PC-3 (cell line): Measurements from ENCODE around the gene UACA. TPM values are rescaled to one million over a fixed set of nuclear protein-coding genes. Genes with fewer than 3 reads are reported as not detected.

Experiments
- ATAC-seq: fragments of 200-7000 bp; cut with Tn5 transposase; 2 replicates; pipeline ENCODE4 v1.9.1; 2020; ENCODE audit warnings: mild to moderate bottlenecking, moderate library complexity
- BruUV-seq: library from RNA; stranded (reverse); fragments of 400-500 nt; replicated peaks from 2 replicates; lab custom pipeline; 2021; lab: Mats Ljungman, UMichigan
- CTCF ChIA-PET: fragments of 300-600 bp; sonication (Branson Sonifier 250); formaldehyde crosslinking; loops from one replicate; lab custom pipeline; 2022; ENCODE audit warnings: antibody characterized with exemption; lab: Charles Lee
- POLR2A ChIA-PET: fragments of 300-600 bp; sonication (Branson Sonifier 250); formaldehyde crosslinking; loops from one replicate; lab custom pipeline; 2022; ENCODE audit warnings: antibody characterized with exemption; ENCODE audit not compliant: unreplicated experiment; lab: Charles Lee
- DNase-seq: peaks from one replicate; pipeline ENCODE4 v3.0.0-alpha.2; 2015
- H2AFZ ChIP-seq: fragments of 300-600 bp; sonication (generic); 2 replicates; pipeline ENCODE4 v1.6.0; 2016; ENCODE audit warnings: antibody characterized with exemption, low read length
- H3F3A ChIP-seq: fragments of 300-600 bp; sonication (generic); one replicate; pipeline ENCODE4 v1.6.0; 2017; ENCODE audit warnings: antibody characterized with exemption, low read length, control low read depth, mild to moderate bottlenecking; ENCODE audit not compliant: unreplicated experiment
- H3K27ac ChIP-seq: fragments of 300-600 bp; sonication (generic); 2 replicates; pipeline ENCODE4 v1.5.1; 2016; ENCODE audit warnings: mild to moderate bottlenecking, low read length
- H3K27me3 ChIP-seq: fragments of 300-600 bp; sonication (generic); 2 replicates; pipeline ENCODE4 v1.6.1; 2016; ENCODE audit warnings: low read length, mixed read lengths
- H3K36me3 ChIP-seq: fragments of 300-600 bp; sonication (generic); 2 replicates; pipeline ENCODE4 v1.6.1; 2016; ENCODE audit warnings: low read depth, mixed run types, low read length, mixed read lengths
- H3K4me1 ChIP-seq: fragments of 300-600 bp; sonication (generic); 2 replicates; pipeline ENCODE4 v1.5.1; 2016; ENCODE audit warnings: low read length; ENCODE audit not compliant: insufficient read depth
- H3K4me2 ChIP-seq: fragments of 300-600 bp; sonication (generic); 2 replicates; pipeline ENCODE4 v1.6.0; 2016; ENCODE audit warnings: low read length
- H3K4me3 ChIP-seq: fragments of 300-600 bp; sonication (generic); 2 replicates; pipeline ENCODE4 v1.5.1; 2016; ENCODE audit warnings: mild to moderate bottlenecking, low read length, mixed read lengths
- H3K79me2 ChIP-seq: fragments of 300-600 bp; sonication (generic); 2 replicates; pipeline ENCODE4 v1.6.1; 2017; ENCODE audit warnings: low read length, mixed read lengths
- H3K9ac ChIP-seq: fragments of 300-600 bp; sonication (generic); 2 replicates; pipeline ENCODE4 v1.6.0; 2016; ENCODE audit warnings: mild to moderate bottlenecking, low read length
- H3K9me2 ChIP-seq: fragments of 300-600 bp; sonication (generic); replicated peaks from 2 replicates; pipeline ENCODE4 v1.6.1; 2016; ENCODE audit warnings: mixed run types, low read length, mixed read lengths
- H3K9me3 ChIP-seq: fragments of 300-600 bp; sonication (generic); 2 replicates; pipeline ENCODE4 v1.6.1; 2016; ENCODE audit warnings: low read length, mixed read lengths
- H4K20me1 ChIP-seq: fragments of 300-600 bp; sonication (generic); 2 replicates; pipeline ENCODE4 v1.6.1; 2016; ENCODE audit warnings: low read length, mixed read lengths
- EZH2 ChIP-seq: fragments of 300-600 bp; sonication (generic); IDR thresholded peaks from one replicate; pipeline ENCODE4 v1.6.1; 2017; ENCODE audit warnings: antibody characterized with exemption, mild to moderate bottlenecking, low read length; ENCODE audit not compliant: unreplicated experiment
- EZH2phosphoT487 ChIP-seq: fragments of 300-600 bp; sonication (generic); IDR thresholded peaks from 2 replicates; pipeline ENCODE4 v1.6.1; 2018; ENCODE audit warnings: mild to moderate bottlenecking, antibody characterized with exemption, low read length, borderline replicate concordance
- intact Hi-C: fragments of 100-400 bp; cut with micrococcal nuclease; formaldehyde crosslinking; loops from 2 replicates; pipeline ENCODE4 v1.9.0; 2023
- total RNA-seq: library from RNA; depleted of rRNA; stranded (reverse); fragments of >200 nt; gene quantifications from 2 replicates; pipeline ENCODE4 v1.2.3, GENCODE V29; 2014
- TF ChIP-seq, protein P1 (sequence below): fragments of 300-600 bp; sonication (generic); conservative IDR thresholded peaks from 2 replicates; pipeline ENCODE4 v1.5.1; 2017; ENCODE audit warnings: antibody characterized with exemption, low read depth, mild to moderate bottlenecking, low read length

The UACA gene
- total RNA-seq, 1 experiment from 2014 or later, result 21.7 TPM

DNA sequence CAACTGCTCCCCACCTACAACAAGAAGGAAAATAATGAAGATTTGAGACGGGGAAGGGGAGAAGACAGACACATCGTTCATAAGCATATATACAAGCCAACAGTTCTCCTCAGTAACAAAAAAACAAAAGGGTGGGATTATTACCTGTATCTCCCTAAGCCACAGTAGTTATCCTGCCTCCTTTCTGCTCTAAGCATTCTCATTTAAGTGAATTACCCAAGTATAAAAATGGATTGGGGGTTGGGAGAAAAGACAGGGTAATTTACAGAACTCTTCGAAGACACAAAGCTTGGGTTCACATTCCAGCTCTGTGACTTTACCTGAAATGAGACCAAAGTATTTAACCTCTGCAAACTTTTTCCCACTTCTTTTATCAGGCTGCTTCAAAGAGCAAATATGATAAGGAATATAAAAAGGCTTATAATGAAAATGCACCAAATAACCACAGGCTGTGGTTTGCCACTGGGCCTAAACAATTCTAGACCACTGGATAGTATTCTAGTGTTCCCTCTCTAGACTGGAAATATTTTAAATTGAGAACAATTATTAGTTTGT lies 64.4 kb downstream of the UACA start:
- peaks cover 15% of the 10 kb centered on the region for H3K36me3 ChIP-seq
- DNase-seq, result no peak
- H3F3A ChIP-seq, result peaks cover 15% of the 10 kb centered on the region
- ChIA-PET POLR2A (no interaction called here), CTCF (no interaction called here)
- H2AFZ ChIP-seq, result no peak overlapping the region
- TF ChIP-seq EZH2phosphoT487 (no peak), EZH2 (no peak)
- TF ChIP-seq, protein P1, sequence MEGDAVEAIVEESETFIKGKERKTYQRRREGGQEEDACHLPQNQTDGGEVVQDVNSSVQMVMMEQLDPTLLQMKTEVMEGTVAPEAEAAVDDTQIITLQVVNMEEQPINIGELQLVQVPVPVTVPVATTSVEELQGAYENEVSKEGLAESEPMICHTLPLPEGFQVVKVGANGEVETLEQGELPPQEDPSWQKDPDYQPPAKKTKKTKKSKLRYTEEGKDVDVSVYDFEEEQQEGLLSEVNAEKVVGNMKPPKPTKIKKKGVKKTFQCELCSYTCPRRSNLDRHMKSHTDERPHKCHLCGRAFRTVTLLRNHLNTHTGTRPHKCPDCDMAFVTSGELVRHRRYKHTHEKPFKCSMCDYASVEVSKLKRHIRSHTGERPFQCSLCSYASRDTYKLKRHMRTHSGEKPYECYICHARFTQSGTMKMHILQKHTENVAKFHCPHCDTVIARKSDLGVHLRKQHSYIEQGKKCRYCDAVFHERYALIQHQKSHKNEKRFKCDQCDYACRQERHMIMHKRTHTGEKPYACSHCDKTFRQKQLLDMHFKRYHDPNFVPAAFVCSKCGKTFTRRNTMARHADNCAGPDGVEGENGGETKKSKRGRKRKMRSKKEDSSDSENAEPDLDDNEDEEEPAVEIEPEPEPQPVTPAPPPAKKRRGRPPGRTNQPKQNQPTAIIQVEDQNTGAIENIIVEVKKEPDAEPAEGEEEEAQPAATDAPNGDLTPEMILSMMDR, result no peak
- no peaks in the 10 kb centered on the region for H3K9me3 ChIP-seq
- H3K9ac ChIP-seq, result no peak overlapping the region
- H3K27ac ChIP-seq, result no peak overlapping the region
- peaks cover 35% of the 10 kb centered on the region for H3K79me2 ChIP-seq
- no peak overlapping the region for H3K4me3 ChIP-seq
- intact Hi-C loops, result no loop called here
- ATAC-seq, result no peak
- no peaks in the 10 kb centered on the region for H4K20me1 ChIP-seq
- peaks cover 52% of the 10 kb centered on the region for H3K4me1 ChIP-seq
- no peak overlapping the region for H3K4me2 ChIP-seq
- H3K9me2 ChIP-seq, result no peaks in the 10 kb centered on the region
- no TSS peak for BruUV-seq
- no peaks in the 10 kb centered on the region for H3K27me3 ChIP-seq

DNA sequence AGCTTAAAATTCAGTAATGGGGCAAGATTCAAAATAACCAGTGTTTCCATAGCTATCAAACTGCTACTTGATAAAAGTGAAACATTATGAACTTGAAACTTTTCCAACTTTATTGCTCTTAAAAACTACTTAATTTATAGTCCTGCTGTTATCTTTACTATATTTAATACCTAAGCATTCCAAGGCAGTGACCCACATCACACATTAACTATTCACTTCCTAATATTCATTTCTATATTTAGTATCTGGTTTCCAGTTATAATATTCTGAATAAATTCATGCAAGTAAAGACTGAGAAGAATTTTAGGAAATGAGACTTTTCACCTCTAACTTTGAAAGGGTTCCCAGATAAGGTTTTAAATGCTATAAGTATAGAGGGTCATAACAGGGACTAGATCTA lies 64.9 kb downstream of the UACA start:
- no peak overlapping the region for H3K4me2 ChIP-seq
- ATAC-seq (no peak), DNase-seq (no peak)
- intact Hi-C loops, result no loop called here
- H3K36me3 ChIP-seq, result peaks cover 15% of the 10 kb centered on the region
- H2AFZ ChIP-seq, result no peak overlapping the region
- peaks cover 47% of the 10 kb centered on the region for H3K4me1 ChIP-seq
- H3F3A ChIP-seq, result peaks cover 15% of the 10 kb centered on the region
- no peaks in the 10 kb centered on the region for H4K20me1 ChIP-seq
- ChIA-PET POLR2A (no interaction called here), CTCF (no interaction called here)
- no peaks in the 10 kb centered on the region for H3K27me3 ChIP-seq
- BruUV-seq, result no TSS peak
- TF ChIP-seq, protein P1, result no peak
- no peak for TF ChIP-seq EZH2phosphoT487
- no peak for TF ChIP-seq EZH2
- no peak overlapping the region for H3K4me3 ChIP-seq
- no peak overlapping the region for H3K27ac ChIP-seq
- H3K79me2 ChIP-seq, result peaks cover 30% of the 10 kb centered on the region
- H3K9me3 ChIP-seq, result no peaks in the 10 kb centered on the region
- no peak overlapping the region for H3K9ac ChIP-seq
- H3K9me2 ChIP-seq, result no peaks in the 10 kb centered on the region

- POLR2A ChIA-PET, result no interaction called here
- H3K4me2 ChIP-seq, result peak overlapping the region; percentile 16
Measured at GRCh38 chr15:70690491-70691276, 72.7 kb downstream of the UACA start.

More at GRCh38 chr15:70690491-70691276, 72.7 kb downstream of the UACA start:
- Histone ChIP-seq H3K9me2 (no peaks in the 10 kb centered on the region), H3K4me3 (no peak overlapping the region), H3K27me3 (no peaks in the 10 kb centered on the region), H3K36me3 (peaks cover 16% of the 10 kb centered on the region), H3F3A (no peaks in the 10 kb centered on the region), H3K4me1 (peaks cover 40% of the 10 kb centered on the region), H3K9me3 (no peaks in the 10 kb centered on the region), H2AFZ (no peak overlapping the region), H3K9ac (no peak overlapping the region), H4K20me1 (no peaks in the 10 kb centered on the region), H3K27ac (no peak overlapping the region), H3K79me2 (no peaks in the 10 kb centered on the region)
- peak; percentile 45 for DNase-seq
- intact Hi-C loops, result no loop called here
- no TSS peak for BruUV-seq
- TF ChIP-seq EZH2phosphoT487, result no peak
- no peak for TF ChIP-seq EZH2
- TF ChIP-seq, protein P1, result no peak
- CTCF ChIA-PET, result interaction anchor here (0.6 kb wide), 1 partner anchor 121 kb away, joined by 3 read pairs; no protein-coding TSS in a partner anchor
- peak; percentile 60 for ATAC-seq
